ENCODE measurements around the gene CTTN. TPM values are rescaled to one million over a fixed set of nuclear protein-coding genes. Genes with fewer than 3 reads are reported as not detected.

The CTTN gene
- total and polyA plus RNA-seq, 2 experiments from 2014 or later, result 249 to 268 TPM

DNA sequence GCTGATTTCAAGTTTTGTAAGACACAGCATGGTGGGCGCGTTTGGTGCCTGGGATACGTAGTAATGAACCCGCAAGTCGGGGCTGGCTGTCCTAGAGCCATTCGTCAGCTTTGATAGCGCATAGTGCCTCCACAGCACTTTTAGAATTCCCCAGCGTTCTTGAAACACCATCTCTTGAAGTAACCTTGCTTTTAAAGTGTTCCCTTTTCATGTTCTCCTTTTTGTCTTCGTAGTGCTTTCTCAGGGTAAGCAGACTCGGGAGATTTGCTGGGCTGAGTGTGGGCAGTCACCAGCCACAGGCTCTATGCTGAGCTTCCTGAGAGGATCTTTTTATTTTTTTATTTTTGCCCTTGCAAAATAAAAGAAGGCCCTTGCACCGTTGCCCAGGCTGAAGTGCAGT is 39.6 kb upstream of the CTTN start:
- TF ChIP-seq EZH2 (IDR thresholded peaks at IDR 0.05; ENCODE audit: insufficient read depth, poor library complexity, severe bottlenecking) (no peak), EZH2phosphoT487 (IDR thresholded peaks at IDR 0.05; ENCODE audit: insufficient read depth, low read depth) (no peak)
- in situ Hi-C loops (cut with MboI), result no loop called here
- Histone ChIP-seq H3K9me3 (ENCODE audit: low read depth) (no peaks in the 10 kb centered on the region), H3K9ac (no peak overlapping the region), H3K4me2 (ENCODE audit: unreplicated experiment) (no peak overlapping the region), H4K20me1 (ENCODE audit: insufficient read depth) (no peaks in the 10 kb centered on the region), H3K36me3 (ENCODE audit: low read depth) (peaks cover 47% of the 10 kb centered on the region), H3K9me2 (ENCODE audit: insufficient read depth) (no peaks in the 10 kb centered on the region), H3F3A (ENCODE audit: insufficient read depth) (no peaks in the 10 kb centered on the region), H2AFZ (no peak overlapping the region), H3K4me1 (ENCODE audit: insufficient read depth) (no peaks in the 10 kb centered on the region), H3K27me3 (replicated peaks; ENCODE audit: insufficient read depth) (no peaks in the 10 kb centered on the region), H3K4me3 (no peak overlapping the region), H3K27ac (no peak overlapping the region), H3K79me2 (ENCODE audit: insufficient read depth) (no peaks in the 10 kb centered on the region)
- no peak for DNase-seq
- WGBS, 2 experiments (ENCODE audit: low coverage in 1 of 2, low lambda C conversion rate in 2 of 2, missing lambda C conversion rate in 2 of 2), result 92% methylated on average over 11 of the region's 11 CpGs

DNA sequence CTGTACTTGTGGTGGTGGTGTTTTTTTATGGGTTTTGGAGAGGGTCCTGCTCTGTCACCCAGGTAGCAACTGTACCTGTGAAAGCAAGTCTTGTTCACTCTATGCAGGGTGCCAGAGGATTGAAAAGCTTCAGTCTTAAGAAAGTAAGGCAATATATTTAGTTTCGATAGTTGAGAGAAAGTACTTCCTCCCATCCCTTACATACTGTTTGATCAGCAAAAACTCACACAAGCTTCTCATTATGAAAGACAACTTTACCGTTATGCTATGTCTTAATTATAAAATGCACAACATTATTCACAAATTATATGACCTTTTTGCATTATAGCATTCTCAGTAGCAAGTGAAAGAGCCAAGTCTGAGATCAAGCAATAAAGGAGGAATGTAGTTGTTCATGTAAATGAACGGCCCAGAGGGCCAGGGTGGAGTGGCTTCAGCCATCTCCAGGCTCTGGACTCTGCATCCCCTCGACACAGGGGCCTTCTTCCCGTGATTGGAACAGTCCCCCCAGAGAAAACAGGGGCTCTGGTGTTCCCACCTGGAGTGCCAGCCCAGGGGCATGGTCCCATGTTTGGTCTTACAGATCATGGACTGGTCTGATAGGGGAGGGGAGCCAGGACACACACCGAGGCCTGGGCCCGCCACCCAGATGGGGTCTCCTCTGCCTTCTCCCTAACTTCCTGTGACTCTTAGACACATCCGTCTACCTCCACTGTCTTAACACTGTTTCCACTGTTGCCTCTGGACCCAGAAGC is 38.7 kb upstream of the CTTN start:
- 95 to 98% methylated on average over 8 of the region's 8 CpGs for WGBS, 2 experiments (ENCODE audit: low coverage in 1 of 2, low lambda C conversion rate in 2 of 2, missing lambda C conversion rate in 2 of 2)
- no peaks in the 10 kb centered on the region for H3K79me2 ChIP-seq (ENCODE audit: insufficient read depth)
- no peaks in the 10 kb centered on the region for H4K20me1 ChIP-seq (ENCODE audit: insufficient read depth)
- no peaks in the 10 kb centered on the region for H3K9me2 ChIP-seq (ENCODE audit: insufficient read depth)
- H3K27ac ChIP-seq, result no peak overlapping the region
- H3K4me1 ChIP-seq (ENCODE audit: insufficient read depth), result no peaks in the 10 kb centered on the region
- H3K4me3 ChIP-seq, result no peak overlapping the region
- H3K36me3 ChIP-seq (ENCODE audit: low read depth), result peaks cover 47% of the 10 kb centered on the region
- H3F3A ChIP-seq (ENCODE audit: insufficient read depth), result no peaks in the 10 kb centered on the region
- in situ Hi-C loops (cut with MboI), result no loop called here
- TF ChIP-seq EZH2 (IDR thresholded peaks at IDR 0.05; ENCODE audit: insufficient read depth, poor library complexity, severe bottlenecking), result no peak
- H2AFZ ChIP-seq, result no peak overlapping the region
- no peaks in the 10 kb centered on the region for H3K9me3 ChIP-seq (ENCODE audit: low read depth)
- DNase-seq, result no peak
- H3K27me3 ChIP-seq (replicated peaks; ENCODE audit: insufficient read depth), result no peaks in the 10 kb centered on the region
- no peak overlapping the region for H3K4me2 ChIP-seq (ENCODE audit: unreplicated experiment)
- no peak overlapping the region for H3K9ac ChIP-seq

DNA sequence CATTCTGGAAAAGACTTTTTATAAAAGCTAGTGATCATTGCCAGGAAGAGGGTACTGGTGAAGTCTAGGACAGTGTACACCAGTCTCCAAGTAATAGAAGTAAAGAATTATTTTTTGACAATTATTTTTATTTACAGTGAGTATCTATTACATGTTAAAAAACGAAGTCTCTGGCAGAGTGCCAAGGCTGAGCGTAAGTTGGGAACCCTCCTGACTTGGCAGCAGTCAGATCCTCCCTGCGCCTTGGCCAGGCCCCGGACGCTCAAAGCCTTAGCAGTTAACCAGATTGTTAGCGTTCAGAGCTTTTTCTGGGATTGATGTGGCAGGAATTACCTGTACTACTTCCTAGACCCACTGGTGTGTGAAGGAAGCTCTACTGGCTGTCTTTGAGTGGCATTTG is 38.1 kb upstream of the CTTN start:
- Histone ChIP-seq H3K27me3 (replicated peaks; ENCODE audit: insufficient read depth) (no peaks in the 10 kb centered on the region), H3K9me2 (ENCODE audit: insufficient read depth) (no peaks in the 10 kb centered on the region), H3K4me1 (ENCODE audit: insufficient read depth) (no peaks in the 10 kb centered on the region), H3K9ac (no peak overlapping the region), H3K27ac (no peak overlapping the region), H3K36me3 (ENCODE audit: low read depth) (peaks cover 47% of the 10 kb centered on the region), H3F3A (ENCODE audit: insufficient read depth) (no peaks in the 10 kb centered on the region), H3K4me2 (ENCODE audit: unreplicated experiment) (no peak overlapping the region), H2AFZ (no peak overlapping the region), H3K4me3 (no peak overlapping the region), H3K9me3 (ENCODE audit: low read depth) (no peaks in the 10 kb centered on the region), H4K20me1 (ENCODE audit: insufficient read depth) (no peaks in the 10 kb centered on the region), H3K79me2 (ENCODE audit: insufficient read depth) (no peaks in the 10 kb centered on the region)
- no peak for TF ChIP-seq EZH2phosphoT487 (IDR thresholded peaks at IDR 0.05; ENCODE audit: insufficient read depth, low read depth)
- no peak for TF ChIP-seq EZH2 (IDR thresholded peaks at IDR 0.05; ENCODE audit: insufficient read depth, poor library complexity, severe bottlenecking)
- no peak for DNase-seq
- in situ Hi-C loops (cut with MboI), result no loop called here
- WGBS, 2 experiments (ENCODE audit: low coverage in 1 of 2, low lambda C conversion rate in 2 of 2, missing lambda C conversion rate in 2 of 2), result 95 to 96% methylated on average over 6 of the region's 6 CpGs

DNA sequence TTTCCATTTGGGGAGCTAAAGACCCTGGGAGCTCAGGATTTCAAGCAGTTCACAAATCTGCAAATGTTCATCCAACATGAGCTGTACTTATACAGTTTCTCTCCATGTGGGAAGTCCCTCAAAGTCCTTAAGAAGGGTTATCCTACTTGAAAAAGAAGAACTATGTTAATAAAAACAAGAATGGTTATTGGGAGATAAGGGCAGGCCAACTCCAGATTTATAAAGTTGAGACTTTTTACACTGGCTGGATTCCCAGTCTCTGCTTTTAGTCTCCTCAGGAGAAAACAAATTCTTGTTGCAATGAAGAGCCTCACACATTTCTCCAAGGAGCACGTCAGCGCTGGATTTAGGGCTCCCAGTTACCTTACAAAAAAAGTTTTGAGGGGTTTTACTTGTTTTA is 34.2 kb upstream of the CTTN start:
- Histone ChIP-seq H4K20me1 (ENCODE audit: insufficient read depth) (no peaks in the 10 kb centered on the region), H3K9ac (no peak overlapping the region), H3K4me1 (ENCODE audit: insufficient read depth) (no peaks in the 10 kb centered on the region), H3K9me2 (ENCODE audit: insufficient read depth) (0 out of 2 replicates have a peak, but pooled peaks cover 2% of the 10 kb centered on the region), H3K79me2 (ENCODE audit: insufficient read depth) (0 out of 2 replicates have a peak, but pooled peaks cover 2% of the 10 kb centered on the region), H3K27me3 (replicated peaks; ENCODE audit: insufficient read depth) (no peaks in the 10 kb centered on the region), H3K4me2 (ENCODE audit: unreplicated experiment) (no peak overlapping the region), H3K9me3 (ENCODE audit: low read depth) (no peaks in the 10 kb centered on the region), H2AFZ (no peak overlapping the region), H3K36me3 (ENCODE audit: low read depth) (peaks cover 25% of the 10 kb centered on the region), H3K4me3 (no peak overlapping the region), H3K27ac (no peak overlapping the region), H3F3A (ENCODE audit: insufficient read depth) (no peaks in the 10 kb centered on the region)
- DNase-seq, result no peak
- in situ Hi-C loops (cut with MboI), result no loop called here
- no peak for TF ChIP-seq EZH2phosphoT487 (IDR thresholded peaks at IDR 0.05; ENCODE audit: insufficient read depth, low read depth)
- no peak for TF ChIP-seq EZH2 (IDR thresholded peaks at IDR 0.05; ENCODE audit: insufficient read depth, poor library complexity, severe bottlenecking)
- 90 to 96% methylated on average over 2 of the region's 2 CpGs for WGBS, 2 experiments (ENCODE audit: low coverage in 1 of 2, low lambda C conversion rate in 2 of 2, missing lambda C conversion rate in 2 of 2)
